HEK293 (cell line): Measurements from ENCODE around the gene SULT1C4.
"Not testable (repeated sequence)": the region's sequence is repeated elsewhere in the genome, so short reads cannot be mapped to it uniquely, and the experiment has no call there.

Source experiments
- CTCF ChIA-PET: fragments of 350-600 bp; formaldehyde crosslinking; extraction: SDS; loops from one replicate; lab custom pipeline; 2021; ENCODE audit warnings: antibody characterized with exemption; lab: Yijun Ruan, JAX
- POLR2A ChIA-PET: fragments of 300-600 bp; formaldehyde crosslinking; extraction: SDS; loops from one replicate; lab custom pipeline; 2020; ENCODE audit warnings: antibody characterized with exemption, inconsistent platforms; lab: Yijun Ruan, JAX
- H3K27ac ChIP-seq: fragments of 200-500 bp; sonication (Bioruptor generic); 2 replicates; pipeline ENCODE4 v1.5.1; 2014; ENCODE audit warnings: low read depth, low read length, control low read depth, inconsistent platforms; ENCODE audit errors: extremely low read depth
- H3K36me3 ChIP-seq, 2 experiments: fragments of 200-500 bp in 1 of 2; sonication (Bioruptor generic) in 1 of 2; 1 replicate in 1 of 2; 2 replicates in 1 of 2; pipeline ENCODE4 v1.5.1; 2014 to 2017; ENCODE audit warnings: inconsistent platforms in 2 of 2, low read length in 2 of 2; ENCODE audit not compliant: control insufficient read depth in 2 of 2, insufficient read depth in 1 of 2
- H3K4me1 ChIP-seq: fragments of 200-500 bp; sonication (Bioruptor generic); 2 replicates; pipeline ENCODE4 v1.5.1; 2014; ENCODE audit warnings: mild to moderate bottlenecking, low read length, inconsistent platforms; ENCODE audit not compliant: control insufficient read depth, insufficient read depth
- H3K4me3 ChIP-seq: 2 replicates; pipeline ENCODE4 v1.5.1; 2011; ENCODE audit warnings: low read depth, mild to moderate bottlenecking, control low read depth, low read length, moderate library complexity
- H3K9me3 ChIP-seq: fragments of 200-500 bp; sonication (Bioruptor generic); 2 replicates; pipeline ENCODE4 v1.5.1; 2014; ENCODE audit warnings: low read depth, low read length, inconsistent platforms; ENCODE audit not compliant: control insufficient read depth, insufficient read depth
- BCL11A ChIP-seq: fragments of 450-650 bp; formaldehyde crosslinking; IDR thresholded peaks from 2 replicates; pipeline ENCODE4 v1.5.1; 2016; ENCODE audit warnings: low read depth, missing biosample characterization, missing genetic modification characterization
- HIC1 ChIP-seq: fragments of 450-650 bp; formaldehyde crosslinking; IDR thresholded peaks from 2 replicates; pipeline ENCODE4 v1.5.1; 2016; ENCODE audit warnings: missing biosample characterization, missing genetic modification characterization
- ZNF146 ChIP-seq: fragments of 450-650 bp; formaldehyde crosslinking; IDR thresholded peaks from 2 replicates; pipeline ENCODE4 v1.5.1; 2016; ENCODE audit warnings: missing biosample characterization, missing genetic modification characterization
- ZNF214 ChIP-seq: fragments of 450-650 bp; formaldehyde crosslinking; IDR thresholded peaks from 2 replicates; pipeline ENCODE4 v1.5.1; 2017; ENCODE audit warnings: missing biosample characterization, mild to moderate bottlenecking, missing genetic modification characterization, borderline replicate concordance
- ZNF362 ChIP-seq: fragments of 450-650 bp; formaldehyde crosslinking; IDR thresholded peaks from 2 replicates; pipeline ENCODE4 v1.5.1; 2016; ENCODE audit warnings: missing biosample characterization, missing genetic modification characterization
- ZNF530 ChIP-seq: fragments of 450-650 bp; formaldehyde crosslinking; IDR thresholded peaks from 2 replicates; pipeline ENCODE4 v1.5.1; 2016; ENCODE audit warnings: low read depth, missing biosample characterization, missing genetic modification characterization
- ZNF792 ChIP-seq: fragments of 450-650 bp; formaldehyde crosslinking; IDR thresholded peaks from 2 replicates; pipeline ENCODE4 v1.5.1; 2016; ENCODE audit warnings: missing biosample characterization, missing genetic modification characterization

Gene SULT1C4

GRCh38 chr2:108435578-108435977, 57.8 kb downstream of the SULT1C4 start:
- CTCF ChIA-PET, H3K4me1 ChIP-seq: not testable (repeated sequence)
- peak; percentile 84 for TF ChIP-seq ZNF146

GRCh38 chr2:108436976-108437375, 59.2 kb downstream of the SULT1C4 start:
- POLR2A ChIA-PET, result no interaction called here

More at GRCh38 chr2:108435578-108435977, 57.8 kb downstream of the SULT1C4 start:
- H3K9me3 ChIP-seq, H3K36me3 ChIP-seq, H3K27ac ChIP-seq, H3K4me3 ChIP-seq, POLR2A ChIA-PET: not testable (repeated sequence)

More at GRCh38 chr2:108436976-108437375, 59.2 kb downstream of the SULT1C4 start:
- CTCF ChIA-PET, result interaction anchor here (0.6 kb wide), 1 partner anchor 446 kb away, joined by 3 read pairs; no protein-coding TSS in a partner anchor
- TF ChIP-seq ZNF792 (tag by site-specific recombination), result no peak
- no peak for TF ChIP-seq ZNF530 (tag by site-specific recombination)
- no peak for TF ChIP-seq ZNF214
- TF ChIP-seq ZNF362, result no peak
- TF ChIP-seq HIC1 (tag by site-specific recombination), result no peak
- TF ChIP-seq BCL11A (tag by site-specific recombination), result no peak
- Histone ChIP-seq H3K4me3 (no peak overlapping the region), H3K36me3 (no peaks in the 10 kb centered on the region), H3K9me3 (no peaks in the 10 kb centered on the region), H3K27ac (no peak overlapping the region), H3K4me1 (no peaks in the 10 kb centered on the region)
